B cell (primary cell): ENCODE results near the gene BCL3.

Experiments used
- EZH2 ChIP-seq: IDR thresholded peaks from 2 replicates; pipeline ENCODE4 v1.6.1; 2012; ENCODE audit warnings: borderline replicate concordance, low read depth, mild to moderate bottlenecking, moderate library complexity, low read length; ENCODE audit not compliant: insufficient read depth, poor library complexity, severe bottlenecking
- TF ChIP-seq, protein P1 (sequence below): fragments of 200-600 bp; IDR thresholded peaks from one replicate; pipeline ENCODE4 v1.8.0; 2022; ENCODE audit warnings: antibody characterized with exemption, mild to moderate bottlenecking

DNA sequence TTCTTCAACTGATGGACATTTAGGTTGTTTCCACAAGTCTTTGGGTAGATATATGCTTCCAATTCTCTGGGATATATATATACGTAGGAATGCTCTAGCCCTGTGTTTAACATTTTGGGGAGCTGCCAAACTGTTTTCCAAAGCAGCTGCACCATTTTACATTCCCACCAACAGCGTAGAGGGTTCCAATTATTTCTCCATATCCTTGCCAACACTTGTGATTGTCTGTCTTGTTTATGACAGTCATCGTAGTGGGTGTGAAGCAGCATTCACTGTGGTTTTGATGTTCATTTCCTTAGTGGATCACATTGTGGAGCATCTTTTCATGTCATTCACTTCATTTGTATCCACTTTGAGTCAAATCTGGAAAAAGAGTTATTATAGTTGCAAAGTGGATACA lies 24.5 kb downstream of the BCL3 start:
- TF ChIP-seq, protein P1, sequence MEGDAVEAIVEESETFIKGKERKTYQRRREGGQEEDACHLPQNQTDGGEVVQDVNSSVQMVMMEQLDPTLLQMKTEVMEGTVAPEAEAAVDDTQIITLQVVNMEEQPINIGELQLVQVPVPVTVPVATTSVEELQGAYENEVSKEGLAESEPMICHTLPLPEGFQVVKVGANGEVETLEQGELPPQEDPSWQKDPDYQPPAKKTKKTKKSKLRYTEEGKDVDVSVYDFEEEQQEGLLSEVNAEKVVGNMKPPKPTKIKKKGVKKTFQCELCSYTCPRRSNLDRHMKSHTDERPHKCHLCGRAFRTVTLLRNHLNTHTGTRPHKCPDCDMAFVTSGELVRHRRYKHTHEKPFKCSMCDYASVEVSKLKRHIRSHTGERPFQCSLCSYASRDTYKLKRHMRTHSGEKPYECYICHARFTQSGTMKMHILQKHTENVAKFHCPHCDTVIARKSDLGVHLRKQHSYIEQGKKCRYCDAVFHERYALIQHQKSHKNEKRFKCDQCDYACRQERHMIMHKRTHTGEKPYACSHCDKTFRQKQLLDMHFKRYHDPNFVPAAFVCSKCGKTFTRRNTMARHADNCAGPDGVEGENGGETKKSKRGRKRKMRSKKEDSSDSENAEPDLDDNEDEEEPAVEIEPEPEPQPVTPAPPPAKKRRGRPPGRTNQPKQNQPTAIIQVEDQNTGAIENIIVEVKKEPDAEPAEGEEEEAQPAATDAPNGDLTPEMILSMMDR, result no peak
- no peak for TF ChIP-seq EZH2
